Stimulated activated CD8-positive, alpha-beta memory T cell treated with anti-CD3 and anti-CD28 coated beads, Interleukin-4, amount 100 ng/mL, for 4 hours (primary cell): Measurements from ENCODE around the gene FRAS1.
"Not testable (repeated sequence)": the region's sequence is repeated elsewhere in the genome, so short reads cannot be mapped to it uniquely, and the experiment has no call there.

Experiments used
- DNase-seq, 2 donors: peaks; one replicate each; pipeline ENCODE4 v3.0.0-alpha.2; 2020; ENCODE audit warnings: low read depth in 2 of 2, low spot score in 1 of 2

Gene FRAS1

GRCh38 chr4:78267790-78268189 is 210.7 kb downstream of the FRAS1 start:
- DNase-seq: no peak

- DNase-seq: no peak
Measured at GRCh38 chr4:78268597-78268996, 211.5 kb downstream of the FRAS1 start.

GRCh38 chr4:78275450-78275849 is 218.3 kb downstream of the FRAS1 start:
- not testable (repeated sequence) for DNase-seq

- DNase-seq: no peak
Measured at GRCh38 chr4:78286281-78286680, 229.2 kb downstream of the FRAS1 start.

- no peak for DNase-seq
Measured at GRCh38 chr4:78288327-78288726, 231.2 kb downstream of the FRAS1 start.

- DNase-seq: no peak
Measured at GRCh38 chr4:78291277-78291676, 234.2 kb downstream of the FRAS1 start.

GRCh38 chr4:78292341-78292740 is 235.2 kb downstream of the FRAS1 start:
- no peak for DNase-seq

- no peak for DNase-seq
Measured at GRCh38 chr4:78292856-78293255, 235.7 kb downstream of the FRAS1 start.

GRCh38 chr4:78293348-78293747 is 236.2 kb downstream of the FRAS1 start:
- DNase-seq: no peak

GRCh38 chr4:78293821-78294301 is 236.7 kb downstream of the FRAS1 start:
- DNase-seq: no peak

GRCh38 chr4:78296261-78296660 is 239.1 kb downstream of the FRAS1 start:
- no peak for DNase-seq

- DNase-seq: no peak
Measured at GRCh38 chr4:78297116-78297800, 240.1 kb downstream of the FRAS1 start.

GRCh38 chr4:78298618-78299017 is 241.5 kb downstream of the FRAS1 start:
- no peak for DNase-seq

- DNase-seq: no peak
Measured at GRCh38 chr4:78299565-78299972, 242.4 kb downstream of the FRAS1 start.

GRCh38 chr4:78307263-78307662 is 250.1 kb downstream of the FRAS1 start:
- DNase-seq: not testable (repeated sequence)

- no peak for DNase-seq
Measured at GRCh38 chr4:78308517-78308916, 251.4 kb downstream of the FRAS1 start.

- no peak for DNase-seq
Measured at GRCh38 chr4:78309352-78309751, 252.2 kb downstream of the FRAS1 start.

- no peak for DNase-seq
Measured at GRCh38 chr4:78310007-78310739, 253.1 kb downstream of the FRAS1 start.

GRCh38 chr4:78310740-78311115 is 253.6 kb downstream of the FRAS1 start:
- DNase-seq: no peak

GRCh38 chr4:78311306-78311705 is 254.2 kb downstream of the FRAS1 start:
- DNase-seq: no peak

- DNase-seq: no peak
Measured at GRCh38 chr4:78312989-78313753, 256.0 kb downstream of the FRAS1 start.

- no peak for DNase-seq
Measured at GRCh38 chr4:78313754-78314120, 256.6 kb downstream of the FRAS1 start.
